K562 (cell line): ENCODE data around the gene KCNQ5. TPM values are rescaled to one million over a fixed set of nuclear protein-coding genes. Genes with fewer than 3 reads are reported as not detected.

Experiments
- ATAC-seq: fragments of 200-7000 bp; cut with Tn5 transposase; 3 replicates; pipeline ENCODE4 v1.9.1; 2020; ENCODE audit warnings: moderate library complexity
- BruUV-seq: library from RNA; stranded (reverse); fragments of 400-500 nt; replicated peaks from 2 replicates; lab custom pipeline; 2021; lab: Mats Ljungman, UMichigan
- CTCF ChIA-PET: fragments of 300-600 bp; formaldehyde crosslinking; extraction: SDS; loops from one replicate; lab custom pipeline; 2021; ENCODE audit warnings: low intra/inter-chr PET ratio; lab: Yijun Ruan, JAX
- POLR2A ChIA-PET: fragments of 300-600, 350-650 bp; sonication (Branson Sonifier 250); formaldehyde crosslinking; extraction: SDS; loops from one replicate; lab custom pipeline; 2021; ENCODE audit warnings: antibody characterized with exemption, inconsistent platforms; lab: Yijun Ruan, JAX
- DNase-seq, 4 experiments: peaks; one replicate each; pipeline versions ENCODE4 v3.0.0 to v3.0.0-alpha.2; 2011 to 2018; ENCODE audit warnings: low spot score in 3 of 4, mixed read lengths in 3 of 4; ENCODE audit errors: extremely low read depth in 1 of 4
- FAIRE-seq: peaks from 2 replicates; lab custom pipeline; 2011; peaks lifted over from hg19 to GRCh38; lab: Jason Lieb, UNC
- H2AFZ ChIP-seq: 2 replicates; pipeline ENCODE4 v1.6.0; 2011; ENCODE audit warnings: low read depth, low read length, control low read depth, inconsistent platforms
- H3K27ac ChIP-seq: fragments of 200-600 bp; 3 replicates; pipeline ENCODE4 v1.8.0; 2011; ENCODE audit warnings: low read depth, mild to moderate bottlenecking, control low read depth, inconsistent platforms, low read length, moderate library complexity, mixed read lengths; ENCODE audit errors: extremely low read depth
- H3K27me3 ChIP-seq, 2 experiments: fragments of 300-600 bp in 1 of 2; 2 replicates in 1 of 2; 3 replicates in 1 of 2; pipeline versions ENCODE4 v1.6.0 to v1.8.0; 2011; ENCODE audit warnings: inconsistent platforms in 2 of 2, low read length in 2 of 2, mild to moderate bottlenecking in 1 of 2, mixed read lengths in 1 of 2, moderate library complexity in 1 of 2; ENCODE audit not compliant: control insufficient read depth in 2 of 2, insufficient read depth in 2 of 2
- H3K36me3 ChIP-seq: fragments of 300-600 bp; 3 replicates; pipeline ENCODE4 v1.8.0; 2011; ENCODE audit warnings: mild to moderate bottlenecking, low read length, inconsistent platforms; ENCODE audit not compliant: control insufficient read depth, insufficient read depth
- H3K4me1 ChIP-seq, 2 experiments: fragments of 200-600 bp in 1 of 2; replicated peaks in 1 of 2; 2 replicates in 1 of 2; 3 replicates in 1 of 2; pipeline versions ENCODE4 v1.5.1 to v1.8.0; 2011; ENCODE audit warnings: inconsistent platforms in 2 of 2, low read length in 2 of 2, mild to moderate bottlenecking in 1 of 2, mixed read lengths in 1 of 2, moderate library complexity in 1 of 2; ENCODE audit not compliant: control insufficient read depth in 2 of 2, insufficient read depth in 2 of 2
- H3K4me2 ChIP-seq: 2 replicates; pipeline ENCODE4 v1.6.1; 2011; ENCODE audit warnings: low read length, control low read depth, inconsistent platforms, mixed read lengths; ENCODE audit not compliant: insufficient read depth
- H3K4me3 ChIP-seq: fragments of 200-600 bp; sonication (generic), shearing (Covaris generic); 2 replicates; pipeline ENCODE4 v1.5.1; 2016; ENCODE audit warnings: control low read depth, inconsistent platforms
- H3K79me2 ChIP-seq: fragments of 200-600 bp; 3 replicates; pipeline ENCODE4 v1.8.0; 2011; ENCODE audit warnings: low read length, inconsistent platforms; ENCODE audit not compliant: control insufficient read depth, insufficient read depth
- H3K9ac ChIP-seq, 2 experiments: 2 replicates each; pipeline versions ENCODE4 v1.6.0 to v1.6.1; 2011; ENCODE audit warnings: low read depth in 2 of 2, low read length in 2 of 2, control low read depth in 1 of 2, inconsistent platforms in 1 of 2, mild to moderate bottlenecking in 1 of 2, mixed read lengths in 1 of 2; ENCODE audit not compliant: insufficient read depth in 1 of 2
- H3K9me1 ChIP-seq: one replicate; pipeline ENCODE4 v1.6.0; 2011; ENCODE audit warnings: inconsistent platforms, mild to moderate bottlenecking, low read length, moderate library complexity; ENCODE audit not compliant: control insufficient read depth, insufficient read depth
- H3K9me3 ChIP-seq: replicated peaks from 2 replicates; pipeline ENCODE4 v1.5.1; 2011; ENCODE audit warnings: low read depth, low read length, inconsistent platforms; ENCODE audit not compliant: control insufficient read depth, insufficient read depth
- H4K20me1 ChIP-seq: replicated peaks from 2 replicates; pipeline ENCODE4 v1.6.1; 2011; ENCODE audit warnings: low read length, inconsistent platforms, mixed read lengths; ENCODE audit not compliant: control insufficient read depth, insufficient read depth
- BCL6 ChIP-seq: fragments of 250-450 bp; sonication (Bioruptor Pico); IDR thresholded peaks from 2 replicates; pipeline ENCODE4 v1.4.0; 2020
- FOXJ2 ChIP-seq: fragments of 200-800 bp; sonication (Bioruptor generic); IDR thresholded peaks from 2 replicates; pipeline ENCODE4 v1.6.1; 2016; ENCODE audit warnings: missing genetic modification characterization, missing compliant biosample characterization
- HMGN3 ChIP-seq: IDR thresholded peaks from 2 replicates; pipeline ENCODE4 v1.6.1; 2011; ENCODE audit warnings: borderline replicate concordance, low read depth, mild to moderate bottlenecking, mixed read lengths, low read length; ENCODE audit not compliant: insufficient read length; ENCODE audit errors: extremely low read depth
- NFE2L1 ChIP-seq: fragments of 450-650 bp; IDR thresholded peaks from 2 replicates; pipeline ENCODE4 v1.6.1; 2016; ENCODE audit warnings: missing genetic modification characterization, low read depth, mild to moderate bottlenecking, missing compliant biosample characterization, moderate library complexity, borderline replicate concordance
- NR3C1 ChIP-seq: sonication (generic); formaldehyde crosslinking; IDR thresholded peaks from 2 replicates; pipeline ENCODE4 v1.8.1; 2022; ENCODE audit warnings: missing genetic modification reagents
- OTX1 ChIP-seq: fragments of 450-650 bp; formaldehyde crosslinking; IDR thresholded peaks from 2 replicates; pipeline ENCODE4 v1.4.0; 2022; ENCODE audit warnings: mild to moderate bottlenecking
- PRMT5 ChIP-seq: sonication (generic); formaldehyde crosslinking; IDR thresholded peaks from 2 replicates; pipeline ENCODE4 v1.5.0; 2020; ENCODE audit warnings: missing genetic modification reagents
- SNRNP70 ChIP-seq: fragments of 200-400 bp; formaldehyde crosslinking; optimal IDR thresholded peaks from 2 replicates; pipeline ENCODE3; 2017; ENCODE audit warnings: low read depth, low read length
- SREBF2 ChIP-seq: sonication (generic); formaldehyde crosslinking; IDR thresholded peaks from 2 replicates; pipeline ENCODE4 v1.4.0; 2020; ENCODE audit warnings: mild to moderate bottlenecking, missing genetic modification reagents
- ZNF561 ChIP-seq: fragments of 450-650 bp; formaldehyde crosslinking; conservative IDR thresholded peaks from 2 replicates; pipeline ENCODE4 v1.4.0; 2020; ENCODE audit warnings: mild to moderate bottlenecking, moderate library complexity
- ZNF707 ChIP-seq: fragments of 250-450 bp; sonication (Bioruptor Pico); conservative IDR thresholded peaks from 2 replicates; pipeline ENCODE4 v1.8.0; 2022; ENCODE audit warnings: inconsistent platforms, mild to moderate bottlenecking, moderate library complexity
- ZNF766 ChIP-seq: fragments of 200-800 bp; sonication (Bioruptor generic); conservative IDR thresholded peaks from 2 replicates; pipeline ENCODE4 v1.6.1; 2016; ENCODE audit warnings: missing genetic modification characterization, missing compliant biosample characterization
- WGBS: fragments of 100-300 bp; shearing (Covaris generic); methylation state at CpG from one replicate; pipeline ENCODE4 v1.1.6; 2016; ENCODE audit warnings: low coverage, mixed read lengths; ENCODE audit not compliant: insufficient coverage; ENCODE audit errors: missing lambda C conversion rate; 5-methylcytosine and 5-hydroxymethylcytosine counted together
- in situ Hi-C: fragments of 300-500 bp; cut with MboI; formaldehyde crosslinking; loops from 4 replicates; pipeline ENCODE4 v1.15.0; 2018; ENCODE audit warnings: inconsistent platforms, mixed read lengths
- intact Hi-C: fragments of 100-400 bp; cut with micrococcal nuclease; formaldehyde crosslinking; loops from 2 replicates; pipeline ENCODE4 v1.14.2; 2022
- polyA plus RNA-seq, 8 experiments: library from polyadenylated mRNA; depleted of rRNA in 4 of 8; stranded (reverse) in 5 of 8; unstranded in 3 of 8; fragments of >200 nt; fragmentation: Nextera tagmentation in 2 of 8; fragmentation: Illumina TruSeq in 1 of 8; extraction: Ambion mirVana in 2 of 8; extraction: Trizol in 1 of 8; gene quantifications; 2 replicates each; pipeline versions ENCODE4 v1.2.1 to v1.2.3, GENCODE V29; 2011 to 2014; ENCODE audit warnings: inconsistent platforms in 1 of 8, missing spikeins in 1 of 8
- total RNA-seq, 7 experiments: library from RNA; depleted of rRNA in 6 of 7; stranded (reverse); fragments of >200 nt in 6 of 7; fragmentation: Illumina TruSeq in 2 of 7; extraction: Trizol in 2 of 7; gene quantifications; 2 replicates each; pipeline versions ENCODE4 v1.2.1 to v1.2.3, GENCODE V29; 2011 to 2021; ENCODE audit warnings: low replicate concordance in 1 of 7
- TF ChIP-seq, protein P1 (sequence below): fragments of 450-650 bp; IDR thresholded peaks from 2 replicates; pipeline ENCODE4 v1.6.1; 2017; ENCODE audit warnings: antibody characterized with exemption
- TF ChIP-seq, protein P2 (sequence below): IDR thresholded peaks from 2 replicates; pipeline ENCODE4 v1.6.1; 2014; ENCODE audit warnings: antibody characterized with exemption
- TF ChIP-seq, protein P3 (sequence below), 2 experiments: fragments of 450-650 bp in 1 of 2; IDR thresholded peaks; 2 replicates each; pipeline ENCODE4 v1.6.1; 2011 to 2017; ENCODE audit warnings: low read depth in 2 of 2, antibody characterized with exemption in 1 of 2, borderline replicate concordance in 1 of 2, low read length in 1 of 2, mild to moderate bottlenecking in 1 of 2, mixed read lengths in 1 of 2; ENCODE audit not compliant: control insufficient read depth in 1 of 2

KCNQ5 gene
- total and polyA plus RNA-seq, 9 of the 15 experiments (the other 6 are each of a cell fraction or from before 2014, with no cell fraction given): 0.31 to 5.9 (median 2.6) TPM

DNA sequence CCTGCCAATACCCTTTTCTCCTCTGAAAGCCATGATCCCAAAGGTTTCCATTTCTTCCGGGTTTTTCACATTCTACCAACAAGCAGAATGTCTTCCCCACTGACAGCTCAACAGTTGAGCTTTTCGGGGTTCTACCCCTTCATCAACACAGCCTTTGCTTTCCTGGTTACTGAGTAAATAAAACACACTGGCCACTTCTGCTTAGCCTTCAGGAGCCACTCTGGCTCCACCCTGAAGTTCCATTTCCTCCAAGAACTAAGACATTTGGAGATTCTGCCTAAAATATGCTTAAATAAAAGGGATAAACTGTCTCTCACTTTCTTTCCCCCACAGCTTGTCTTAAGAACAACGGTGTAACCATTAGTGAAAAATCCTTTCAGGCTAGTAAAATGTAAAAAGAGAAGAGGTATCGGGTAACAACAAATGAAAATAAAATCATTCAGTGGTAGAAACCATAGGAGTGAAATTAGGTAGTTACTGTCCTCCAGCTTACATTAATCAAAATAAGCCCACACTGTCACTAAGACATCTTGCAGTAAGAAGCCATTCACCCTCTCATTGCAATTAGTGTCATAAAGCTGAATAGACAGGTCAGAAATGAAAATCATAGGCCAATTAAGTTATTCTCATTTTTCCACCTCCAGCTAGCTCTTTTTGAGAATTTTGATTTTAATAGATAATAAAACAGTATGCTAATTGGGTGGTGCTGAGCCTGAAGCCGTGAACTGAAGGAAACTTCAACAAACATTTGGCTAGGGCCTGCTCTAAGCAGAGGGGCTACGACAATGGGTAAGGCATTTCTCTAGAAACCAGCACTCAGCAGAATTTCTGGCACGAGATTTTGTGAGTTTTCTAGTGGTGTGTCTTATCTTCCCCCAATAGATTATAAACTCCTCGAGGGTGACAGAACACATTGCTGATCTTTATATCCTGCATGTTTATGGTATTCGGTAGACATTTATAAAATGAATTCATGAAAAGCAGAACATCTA, 409.2 kb downstream of the KCNQ5 start:
- 19% methylated on average over 9 of the region's 9 CpGs for WGBS
- H3K4me3 ChIP-seq: no peak overlapping the region
- H3K27me3 ChIP-seq: no peaks in the 10 kb centered on the region
- ChIA-PET CTCF (no interaction called here), POLR2A (interaction anchor here (0.7 to 0.8 kb wide), 2 partner anchors 10 kb away, joined by 3 read pairs; no protein-coding TSS in a partner anchor)
- H2AFZ ChIP-seq: 0 out of 2 replicates have a peak overlapping the region, but pooled peaks have one; percentile 27
- FAIRE-seq: no peak
- intact Hi-C loops (no loop called here), in situ Hi-C loops (no loop called here)
- no peaks in the 10 kb centered on the region for H3K36me3 ChIP-seq
- H3K9ac ChIP-seq: no peak overlapping the region
- H3K4me1 ChIP-seq: no peaks in the 10 kb centered on the region; a peak in 2 of 5 replicates
- H3K9me3 ChIP-seq: no peaks in the 10 kb centered on the region
- H3K4me2 ChIP-seq: no peak overlapping the region
- no peak overlapping the region for H3K27ac ChIP-seq
- no peaks in the 10 kb centered on the region for H3K79me2 ChIP-seq
- ATAC-seq: no peak
- no peaks in the 10 kb centered on the region for H3K9me1 ChIP-seq
- no peaks in the 10 kb centered on the region for H4K20me1 ChIP-seq
- no TSS peak for BruUV-seq
- DNase-seq: no peak
- TF ChIP-seq SNRNP70 (no peak), HMGN3 (no peak), PRMT5 (CRISPR knock-in tag) (no peak), FOXJ2 (no peak), OTX1 (no peak), NFE2L1 (tag) (no peak), ZNF766 (CRISPR knock-in tag) (no peak), BCL6 (no peak), ZNF561 (CRISPR knock-in tag) (no peak), ZNF707 (CRISPR knock-in tag) (no peak), NR3C1 (no peak), SREBF2 (CRISPR knock-in tag) (no peak)
- TF ChIP-seq, protein P1, sequence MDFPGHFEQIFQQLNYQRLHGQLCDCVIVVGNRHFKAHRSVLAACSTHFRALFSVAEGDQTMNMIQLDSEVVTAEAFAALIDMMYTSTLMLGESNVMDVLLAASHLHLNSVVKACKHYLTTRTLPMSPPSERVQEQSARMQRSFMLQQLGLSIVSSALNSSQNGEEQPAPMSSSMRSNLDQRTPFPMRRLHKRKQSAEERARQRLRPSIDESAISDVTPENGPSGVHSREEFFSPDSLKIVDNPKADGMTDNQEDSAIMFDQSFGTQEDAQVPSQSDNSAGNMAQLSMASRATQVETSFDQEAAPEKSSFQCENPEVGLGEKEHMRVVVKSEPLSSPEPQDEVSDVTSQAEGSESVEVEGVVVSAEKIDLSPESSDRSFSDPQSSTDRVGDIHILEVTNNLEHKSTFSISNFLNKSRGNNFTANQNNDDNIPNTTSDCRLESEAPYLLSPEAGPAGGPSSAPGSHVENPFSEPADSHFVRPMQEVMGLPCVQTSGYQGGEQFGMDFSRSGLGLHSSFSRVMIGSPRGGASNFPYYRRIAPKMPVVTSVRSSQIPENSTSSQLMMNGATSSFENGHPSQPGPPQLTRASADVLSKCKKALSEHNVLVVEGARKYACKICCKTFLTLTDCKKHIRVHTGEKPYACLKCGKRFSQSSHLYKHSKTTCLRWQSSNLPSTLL: no peak
- TF ChIP-seq, protein P2, sequence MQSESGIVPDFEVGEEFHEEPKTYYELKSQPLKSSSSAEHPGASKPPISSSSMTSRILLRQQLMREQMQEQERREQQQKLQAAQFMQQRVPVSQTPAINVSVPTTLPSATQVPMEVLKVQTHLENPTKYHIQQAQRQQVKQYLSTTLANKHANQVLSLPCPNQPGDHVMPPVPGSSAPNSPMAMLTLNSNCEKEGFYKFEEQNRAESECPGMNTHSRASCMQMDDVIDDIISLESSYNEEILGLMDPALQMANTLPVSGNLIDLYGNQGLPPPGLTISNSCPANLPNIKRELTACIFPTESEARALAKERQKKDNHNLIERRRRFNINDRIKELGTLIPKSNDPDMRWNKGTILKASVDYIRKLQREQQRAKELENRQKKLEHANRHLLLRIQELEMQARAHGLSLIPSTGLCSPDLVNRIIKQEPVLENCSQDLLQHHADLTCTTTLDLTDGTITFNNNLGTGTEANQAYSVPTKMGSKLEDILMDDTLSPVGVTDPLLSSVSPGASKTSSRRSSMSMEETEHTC: no peak
- TF ChIP-seq, protein P3, sequence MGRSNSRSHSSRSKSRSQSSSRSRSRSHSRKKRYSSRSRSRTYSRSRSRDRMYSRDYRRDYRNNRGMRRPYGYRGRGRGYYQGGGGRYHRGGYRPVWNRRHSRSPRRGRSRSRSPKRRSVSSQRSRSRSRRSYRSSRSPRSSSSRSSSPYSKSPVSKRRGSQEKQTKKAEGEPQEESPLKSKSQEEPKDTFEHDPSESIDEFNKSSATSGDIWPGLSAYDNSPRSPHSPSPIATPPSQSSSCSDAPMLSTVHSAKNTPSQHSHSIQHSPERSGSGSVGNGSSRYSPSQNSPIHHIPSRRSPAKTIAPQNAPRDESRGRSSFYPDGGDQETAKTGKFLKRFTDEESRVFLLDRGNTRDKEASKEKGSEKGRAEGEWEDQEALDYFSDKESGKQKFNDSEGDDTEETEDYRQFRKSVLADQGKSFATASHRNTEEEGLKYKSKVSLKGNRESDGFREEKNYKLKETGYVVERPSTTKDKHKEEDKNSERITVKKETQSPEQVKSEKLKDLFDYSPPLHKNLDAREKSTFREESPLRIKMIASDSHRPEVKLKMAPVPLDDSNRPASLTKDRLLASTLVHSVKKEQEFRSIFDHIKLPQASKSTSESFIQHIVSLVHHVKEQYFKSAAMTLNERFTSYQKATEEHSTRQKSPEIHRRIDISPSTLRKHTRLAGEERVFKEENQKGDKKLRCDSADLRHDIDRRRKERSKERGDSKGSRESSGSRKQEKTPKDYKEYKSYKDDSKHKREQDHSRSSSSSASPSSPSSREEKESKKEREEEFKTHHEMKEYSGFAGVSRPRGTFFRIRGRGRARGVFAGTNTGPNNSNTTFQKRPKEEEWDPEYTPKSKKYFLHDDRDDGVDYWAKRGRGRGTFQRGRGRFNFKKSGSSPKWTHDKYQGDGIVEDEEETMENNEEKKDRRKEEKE (IDR thresholded peaks at IDR 0.05; ENCODE audit: borderline replicate concordance in 1 of 2, control insufficient read depth in 1 of 2, low read depth in 2 of 2, low read length in 1 of 2): no peak
